WERI-Rb-1 (cell line): Measurements from ENCODE around the gene NRG3.

Experiments used
- DNase-seq: peaks from one replicate; pipeline ENCODE4 v3.0.0-alpha.2; 2020
- H3K27ac ChIP-seq: fragments of 250-450 bp; sonication (Bioruptor Pico); 2 replicates; pipeline ENCODE4 v1.5.1; 2020; ENCODE audit warnings: mild to moderate bottlenecking, moderate library complexity
- H3K27me3 ChIP-seq: fragments of 250-450 bp; sonication (Bioruptor Pico); 2 replicates; pipeline ENCODE4 v1.5.1; 2021; ENCODE audit warnings: mild to moderate bottlenecking, low read depth, moderate library complexity; ENCODE audit not compliant: insufficient read depth, severe bottlenecking
- H3K36me3 ChIP-seq: fragments of 250-450 bp; sonication (Bioruptor Pico); 2 replicates; pipeline ENCODE4 v1.5.1; 2020; ENCODE audit warnings: mild to moderate bottlenecking, moderate library complexity
- H3K4me3 ChIP-seq: 2 replicates; pipeline ENCODE4 v1.5.1; 2011; ENCODE audit warnings: low read depth, mild to moderate bottlenecking, control low read depth, low read length
- H3K9me3 ChIP-seq: fragments of 250-450 bp; sonication (Bioruptor Pico); 2 replicates; pipeline ENCODE4 v1.5.1; 2021; ENCODE audit warnings: mild to moderate bottlenecking, moderate library complexity; ENCODE audit not compliant: severe bottlenecking
- CTCF ChIP-seq: IDR thresholded peaks from 2 replicates; pipeline ENCODE4 v1.5.1; 2011; ENCODE audit warnings: low read depth, mild to moderate bottlenecking, control low read depth, inconsistent platforms, low read length

NRG3 gene

GRCh38 chr10:82827901-82828300, 952.9 kb downstream of the NRG3 start:
- Histone ChIP-seq H3K9me3 (no peaks in the 10 kb centered on the region), H3K27ac (no peak overlapping the region), H3K4me3 (no peak overlapping the region), H3K27me3 (no peaks in the 10 kb centered on the region), H3K36me3 (no peaks in the 10 kb centered on the region)
- TF ChIP-seq CTCF, result no peak
- DNase-seq, result no peak

GRCh38 chr10:82847242-82847641, 972.2 kb downstream of the NRG3 start:
- H3K27ac ChIP-seq, result no peak overlapping the region
- DNase-seq, result no peak
- TF ChIP-seq CTCF, result no peak
- no peak overlapping the region for H3K4me3 ChIP-seq
- no peaks in the 10 kb centered on the region for H3K9me3 ChIP-seq
- no peaks in the 10 kb centered on the region for H3K27me3 ChIP-seq
- H3K36me3 ChIP-seq, result no peaks in the 10 kb centered on the region

- Histone ChIP-seq H3K27ac (no peak overlapping the region), H3K9me3 (no peaks in the 10 kb centered on the region), H3K36me3 (no peaks in the 10 kb centered on the region), H3K27me3 (no peaks in the 10 kb centered on the region), H3K4me3 (no peak overlapping the region)
- no peak for TF ChIP-seq CTCF
- no peak for DNase-seq
Observed at GRCh38 chr10:82850191-82850590, 975.2 kb downstream of the NRG3 start.

- DNase-seq, result no peak
- no peak overlapping the region for H3K27ac ChIP-seq
- H3K36me3 ChIP-seq, result no peaks in the 10 kb centered on the region
- H3K4me3 ChIP-seq, result no peak overlapping the region
- H3K9me3 ChIP-seq, result no peaks in the 10 kb centered on the region
- TF ChIP-seq CTCF, result no peak
- no peaks in the 10 kb centered on the region for H3K27me3 ChIP-seq
Observed at GRCh38 chr10:82856957-82857613, 982.1 kb downstream of the NRG3 start.

GRCh38 chr10:82861889-82862288, 986.9 kb downstream of the NRG3 start:
- H3K4me3 ChIP-seq, result no peak overlapping the region
- no peak overlapping the region for H3K27ac ChIP-seq
- no peaks in the 10 kb centered on the region for H3K9me3 ChIP-seq
- no peaks in the 10 kb centered on the region for H3K27me3 ChIP-seq
- no peak for DNase-seq
- no peak for TF ChIP-seq CTCF
- no peaks in the 10 kb centered on the region for H3K36me3 ChIP-seq

- no peak overlapping the region for H3K27ac ChIP-seq
- H3K9me3 ChIP-seq, result no peaks in the 10 kb centered on the region
- H3K27me3 ChIP-seq, result no peaks in the 10 kb centered on the region
- no peaks in the 10 kb centered on the region for H3K36me3 ChIP-seq
- TF ChIP-seq CTCF, result no peak
- H3K4me3 ChIP-seq, result no peak overlapping the region
- no peak for DNase-seq
Observed at GRCh38 chr10:82865366-82865765, 990.4 kb downstream of the NRG3 start.
